Aorta (tissue), 5 donors: ENCODE data around the gene FBXO3. TPM values are rescaled to one million over a fixed set of nuclear protein-coding genes. Genes with fewer than 3 reads are reported as not detected.

Experiments used
- ATAC-seq: fragments of 200-7000 bp; cut with Tn5 transposase; one replicate; pipeline ENCODE4 v1.9.1; 2022; ENCODE audit warnings: moderate library complexity; ENCODE audit not compliant: low FRiP score
- DNase-seq, 2 donors: peaks; one replicate each; pipeline ENCODE4 v3.0.0-alpha.2; 2020
- H3K27ac ChIP-seq, 2 donors: one replicate each; pipeline ENCODE4 v1.5.1; 2013; ENCODE audit warnings: low read length in 2 of 2, mild to moderate bottlenecking in 2 of 2, moderate library complexity in 2 of 2, control low read depth in 1 of 2, inconsistent platforms in 1 of 2, low read depth in 1 of 2
- H3K27me3 ChIP-seq, 2 donors: one replicate each; pipeline ENCODE4 v1.6.1; 2013; ENCODE audit warnings: control low read depth in 1 of 2, low read length in 1 of 2, mild to moderate bottlenecking in 1 of 2, moderate library complexity in 1 of 2; ENCODE audit not compliant: insufficient read depth in 2 of 2, control insufficient read depth in 1 of 2
- H3K36me3 ChIP-seq, 2 donors: one replicate each; pipeline ENCODE4 v1.6.1; 2013; ENCODE audit warnings: control low read depth in 1 of 2, low read length in 1 of 2, mild to moderate bottlenecking in 1 of 2; ENCODE audit not compliant: insufficient read depth in 2 of 2, control insufficient read depth in 1 of 2
- H3K4me1 ChIP-seq, 2 donors: one replicate each; pipeline ENCODE4 v1.6.1; 2013; ENCODE audit warnings: low read length in 2 of 2, control low read depth in 1 of 2, mild to moderate bottlenecking in 1 of 2, moderate library complexity in 1 of 2; ENCODE audit not compliant: insufficient read depth in 2 of 2, control insufficient read depth in 1 of 2
- H3K4me3 ChIP-seq, 2 donors: one replicate each; pipeline ENCODE4 v1.5.1; 2013; ENCODE audit warnings: low read length in 2 of 2, control low read depth in 1 of 2, mild to moderate bottlenecking in 1 of 2
- H3K9me3 ChIP-seq: one replicate; pipeline ENCODE4 v1.6.1; 2013; ENCODE audit warnings: mild to moderate bottlenecking, low read length; ENCODE audit not compliant: control insufficient read depth
- WGBS, 2 donors: extraction: QIAGEN DNeasy Blood & Tissue Kit; methylation state at CpG; one replicate each; pipeline ENCODE4 v1.1.7; 2013; 5-methylcytosine and 5-hydroxymethylcytosine counted together
- intact Hi-C, 2 donors: fragments of 100-400 bp; cut with DNase I; formaldehyde crosslinking; loops; one replicate each; pipeline versions ENCODE4 v1.14.2 to v1.15.0; 2022
- polyA plus RNA-seq, 2 donors: library from polyadenylated mRNA; stranded (reverse); fragments of 200-250 nt; gene quantifications; one replicate each; pipeline ENCODE4 v1.2.3, GENCODE V29; 2013
- total RNA-seq, 2 donors: library from RNA; stranded (reverse); fragmentation: NEBNext Ultra II Directional; extraction: Animal tissue kit (Norgen Biotek cat#: 25700); gene quantifications; one replicate each; pipeline ENCODE4 v1.2.1, GENCODE V29; 2021
- donor health status: healthy with polysubstance abuse.
- donor health status: Bipolar disorder and iron deficiency.
- donor health status: DM: no; HTN: no; CAD: no.
- donor health status: DM: no; HTN: no; CAD: no.
- donor health status: DM: yes; HTN: yes; CAD: no.

FBXO3 gene
- total and polyA plus RNA-seq, 4 donors, result 17.8 to 35.8 (median 30.9) TPM

- intact Hi-C loops, result loop anchor here (2.0 to 10.0 kb wide), 2 partner anchors 36 to 444 kb away; partner anchors contain the start of gene HIPK3 (in 1 of the 2)
These were observed 75.4 kb downstream of the FBXO3 start for GRCh38 chr11:33698921-33699320.

GRCh38 chr11:33697997-33698396 lies 76.3 kb downstream of the FBXO3 start:
- no peak for DNase-seq
- Histone ChIP-seq H3K4me3 (no peak overlapping the region), H3K4me1 (no peaks in the 10 kb centered on the region), H3K27me3 (no peaks in the 10 kb centered on the region), H3K9me3 (no peaks in the 10 kb centered on the region), H3K27ac (no peak overlapping the region), H3K36me3 (no peaks in the 10 kb centered on the region)
- WGBS, 2 donors, result 61 to 65% methylated on average over 3 of the region's 3 CpGs
- intact Hi-C loops, result loop anchor here (2.0 to 10.0 kb wide), 2 partner anchors 37 to 443 kb away; partner anchors contain the start of gene HIPK3 (in 1 of the 2)
- no peak for ATAC-seq

More at GRCh38 chr11:33698921-33699320, 75.4 kb downstream of the FBXO3 start:
- Histone ChIP-seq H3K27me3 (no peaks in the 10 kb centered on the region), H3K36me3 (no peaks in the 10 kb centered on the region), H3K27ac (no peak overlapping the region), H3K9me3 (no peaks in the 10 kb centered on the region), H3K4me3 (no peak overlapping the region), H3K4me1 (no peaks in the 10 kb centered on the region)
- 83 to 90% methylated on average over 5 of the region's 5 CpGs for WGBS, 2 donors
- ATAC-seq, result no peak
- DNase-seq, result no peak

DNA sequence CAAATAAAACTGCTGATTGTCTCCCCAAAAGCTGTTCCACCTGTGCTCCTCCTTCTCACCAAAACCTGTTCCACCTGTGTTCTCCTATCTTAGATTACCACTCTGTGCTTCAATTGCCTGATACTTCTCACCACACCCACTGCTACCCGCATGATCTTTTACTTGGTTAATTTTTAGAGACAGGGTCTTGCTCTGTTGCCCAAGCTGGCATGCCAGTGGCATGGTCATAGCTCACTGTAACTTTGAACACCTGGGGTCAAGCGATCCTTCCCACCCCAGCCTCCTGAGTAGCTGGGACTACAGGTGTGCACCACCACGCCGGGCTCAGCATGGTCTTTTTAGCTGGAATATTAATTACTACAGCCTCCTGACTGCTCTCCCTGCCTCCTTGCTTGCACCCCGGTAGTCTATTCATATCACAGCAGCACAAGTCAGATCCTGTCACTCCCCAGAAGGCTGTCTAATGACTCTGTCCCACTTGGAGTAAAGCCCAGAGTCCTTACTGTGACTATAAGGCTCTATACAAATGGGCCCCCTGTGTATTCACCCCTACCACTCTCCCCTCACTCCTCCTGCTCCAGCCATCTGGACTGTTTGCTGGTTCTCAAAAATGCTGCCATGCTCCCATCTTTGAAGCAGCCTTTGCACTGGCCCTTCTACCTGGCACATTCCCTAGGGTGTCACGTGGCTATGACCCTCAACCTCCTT lies 77.2 kb downstream of the FBXO3 start:
- no peaks in the 10 kb centered on the region for H3K9me3 ChIP-seq
- no peak overlapping the region for H3K27ac ChIP-seq
- WGBS, 2 donors, result 86% methylated on average over 6 of the region's 6 CpGs
- no peaks in the 10 kb centered on the region for H3K27me3 ChIP-seq
- DNase-seq (no peak), ATAC-seq (no peak)
- peaks cover 0 to under 1% of the 10 kb centered on the region in 2 donors for H3K4me1 ChIP-seq
- H3K36me3 ChIP-seq, result no peaks in the 10 kb centered on the region
- intact Hi-C loops, result loop anchor here in 1 of 2 donors (10.0 kb wide), 1 partner anchor 442 kb away; the partner anchor contains the start of gene HIPK3
- no peak overlapping the region for H3K4me3 ChIP-seq

GRCh38 chr11:33696411-33696810 lies 77.9 kb downstream of the FBXO3 start:
- intact Hi-C loops, result loop anchor here in 1 of 2 donors (10.0 kb wide), 1 partner anchor 442 kb away; the partner anchor contains the start of gene HIPK3
- Histone ChIP-seq H3K36me3 (no peaks in the 10 kb centered on the region), H3K27ac (no peak overlapping the region), H3K4me3 (no peak overlapping the region), H3K9me3 (no peaks in the 10 kb centered on the region), H3K27me3 (no peaks in the 10 kb centered on the region), H3K4me1 (peaks cover 0 to 3% of the 10 kb centered on the region in 2 donors)
- ATAC-seq (no peak), DNase-seq (no peak)
- 92 to 95% methylated on average over 5 of the region's 5 CpGs for WGBS, 2 donors

- intact Hi-C loops, result loop anchor here in 1 of 2 donors (10.0 kb wide), 1 partner anchor 440 kb away; the partner anchor contains the start of gene HIPK3
- H3K27ac ChIP-seq, result no peak overlapping the region
- peaks cover 0 to 3% of the 10 kb centered on the region in 2 donors for H3K4me1 ChIP-seq
- 55 to 59% methylated on average over 4 of the region's 4 CpGs for WGBS, 2 donors
- no peaks in the 10 kb centered on the region for H3K27me3 ChIP-seq
- no peaks in the 10 kb centered on the region for H3K36me3 ChIP-seq
- no peak overlapping the region for H3K4me3 ChIP-seq
- no peak for ATAC-seq
- H3K9me3 ChIP-seq, result no peaks in the 10 kb centered on the region
- no peak for DNase-seq
These were observed 79.2 kb downstream of the FBXO3 start for GRCh38 chr11:33695051-33695566.

- intact Hi-C loops, result loop anchor here (5.0 to 10.0 kb wide), 3 partner anchors 437 to 532 kb away; partner anchors contain the start of genes HIPK3 (in 2 of the 2) and CSTF3 (in 1 of the 2)
- Histone ChIP-seq H3K27me3 (no peaks in the 10 kb centered on the region), H3K9me3 (no peaks in the 10 kb centered on the region), H3K4me3 (no peak overlapping the region), H3K36me3 (no peaks in the 10 kb centered on the region), H3K4me1 (peaks cover 0 to 3% of the 10 kb centered on the region in 2 donors), H3K27ac (no peak overlapping the region)
- 79% methylated on average over 4 of the region's 4 CpGs for WGBS, 2 donors
- ATAC-seq (no peak), DNase-seq (no peak)
These were observed 79.8 kb downstream of the FBXO3 start for GRCh38 chr11:33694346-33695050.

DNA sequence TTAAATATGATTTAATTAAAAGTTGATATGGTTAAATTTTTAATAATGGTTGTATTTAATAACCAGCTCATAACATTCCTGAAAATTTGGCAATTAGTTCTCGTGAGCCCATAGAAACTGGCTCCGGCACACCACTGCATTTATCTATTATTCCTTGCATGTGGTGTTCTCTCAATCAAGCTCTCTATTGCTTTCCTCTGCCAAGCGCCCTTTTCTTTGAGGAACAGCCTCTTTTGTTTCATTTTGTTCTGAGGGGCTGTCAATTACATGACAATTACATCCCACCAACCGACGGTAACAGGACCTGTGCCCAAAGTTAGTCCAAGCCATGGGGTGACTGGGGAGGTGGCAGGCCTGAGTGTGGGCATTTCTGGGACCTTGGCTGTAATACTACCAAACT lies 81.8 kb downstream of the FBXO3 start:
- Histone ChIP-seq H3K36me3 (no peaks in the 10 kb centered on the region), H3K4me3 (no peak overlapping the region), H3K4me1 (peaks cover 0 to 3% of the 10 kb centered on the region in 2 donors), H3K27me3 (no peaks in the 10 kb centered on the region), H3K27ac (peak overlapping the region in 1 of 2 donors; percentile 1), H3K9me3 (no peaks in the 10 kb centered on the region)
- intact Hi-C loops, result loop anchor here (2.0 to 10.0 kb wide), 4 partner anchors 44 to 530 kb away; partner anchors contain the start of genes HIPK3 (in 2 of the 2), CD59 (in 1 of the 2) and CSTF3 (in 1 of the 2)
- ATAC-seq (no peak), DNase-seq (no peak)
- 28 to 32% methylated on average over 5 of the region's 5 CpGs for WGBS, 2 donors

- peak; percentile 78 for ATAC-seq
- Histone ChIP-seq H3K27ac (peak overlapping the region in 1 of 2 donors; percentile 89), H3K4me3 (peak overlapping the region in 1 of 2 donors; percentile 19), H3K9me3 (no peaks in the 10 kb centered on the region), H3K4me1 (peaks cover 0 to 3% of the 10 kb centered on the region in 2 donors), H3K27me3 (no peaks in the 10 kb centered on the region), H3K36me3 (no peaks in the 10 kb centered on the region)
- DNase-seq, result peak; percentile 85 to 87
- 1 to 3% methylated on average over 9 of the region's 9 CpGs for WGBS, 2 donors
- intact Hi-C loops, result loop anchor here (2.0 to 10.0 kb wide), 4 partner anchors 45 to 530 kb away; partner anchors contain the start of genes HIPK3 (in 2 of the 2), CD59 (in 1 of the 2) and CSTF3 (in 1 of the 2)
These were observed 82.3 kb downstream of the FBXO3 start for GRCh38 chr11:33692013-33692504.
